CD14-positive monocyte (primary cell): ENCODE data around the gene SERPINF2. TPM values are rescaled to one million over a fixed set of nuclear protein-coding genes. Genes with fewer than 3 reads are reported as not detected.
"Not testable (repeated sequence)": the region's sequence is repeated elsewhere in the genome, so short reads cannot be mapped to it uniquely, and the experiment has no call there.

ENCODE experiments used
- DNase-seq, 3 donors: peaks; one replicate each; pipeline ENCODE4 v3.0.0-alpha.2; 2011 to 2022
- H2AFZ ChIP-seq: 2 replicates; pipeline ENCODE4 v1.6.0; 2012; ENCODE audit warnings: mild to moderate bottlenecking, low read depth, low read length, inconsistent platforms; ENCODE audit not compliant: insufficient read depth, poor library complexity, severe bottlenecking
- H3K27ac ChIP-seq, 2 donors: 1 replicate in 1 of 2; 2 replicates in 1 of 2; pipeline ENCODE4 v1.5.1; 2012 to 2013; ENCODE audit warnings: low read length in 2 of 2, control low read depth in 1 of 2, inconsistent platforms in 1 of 2, low read depth in 1 of 2, mild to moderate bottlenecking in 1 of 2
- H3K27me3 ChIP-seq, 2 donors: one replicate each; pipeline versions ENCODE4 v1.6.0 to v1.6.1; 2011 to 2013; ENCODE audit warnings: low read length in 2 of 2; ENCODE audit not compliant: control insufficient read depth in 2 of 2, insufficient read depth in 2 of 2
- H3K36me3 ChIP-seq, 2 donors: replicated peaks in 1 of 2; 1 replicate in 1 of 2; 2 replicates in 1 of 2; pipeline versions ENCODE4 v1.5.1 to v1.6.1; 2012 to 2013; ENCODE audit warnings: low read length in 2 of 2, control low read depth in 1 of 2, inconsistent platforms in 1 of 2, mild to moderate bottlenecking in 1 of 2; ENCODE audit not compliant: insufficient read depth in 2 of 2, control insufficient read depth in 1 of 2
- H3K4me1 ChIP-seq, 2 donors: 1 replicate in 1 of 2; 2 replicates in 1 of 2; pipeline versions ENCODE4 v1.5.1 to v1.6.1; 2012 to 2013; ENCODE audit warnings: low read length in 2 of 2, control low read depth in 1 of 2, inconsistent platforms in 1 of 2, mild to moderate bottlenecking in 1 of 2, moderate library complexity in 1 of 2; ENCODE audit not compliant: insufficient read depth in 2 of 2, control insufficient read depth in 1 of 2
- H3K4me2 ChIP-seq: replicated peaks from 2 replicates; pipeline ENCODE3; 2012; ENCODE audit warnings: low read length, moderate library complexity, mild to moderate bottlenecking; ENCODE audit not compliant: poor library complexity, severe bottlenecking; ENCODE audit errors: extremely low read depth
- H3K4me3 ChIP-seq, 3 experiments: fragments of 200-600 bp in 1 of 3; sonication (generic) in 1 of 3; replicated peaks in 1 of 3; 1 replicate in 2 of 3; 2 replicates in 1 of 3; pipeline ENCODE4 v1.5.1; 2011 to 2013; ENCODE audit warnings: low read length in 3 of 3, mild to moderate bottlenecking in 3 of 3, control low read depth in 2 of 3, low read depth in 2 of 3, inconsistent platforms in 1 of 3, moderate library complexity in 1 of 3
- H3K79me2 ChIP-seq: 2 replicates; pipeline ENCODE4 v1.6.0; 2012; ENCODE audit warnings: mild to moderate bottlenecking, control low read depth, inconsistent platforms, low read length, moderate library complexity; ENCODE audit not compliant: insufficient read depth
- H3K9ac ChIP-seq: 2 replicates; pipeline ENCODE4 v1.6.0; 2017; ENCODE audit warnings: low read length, mild to moderate bottlenecking; ENCODE audit not compliant: insufficient read depth, poor library complexity, severe bottlenecking
- H3K9me3 ChIP-seq, 2 donors: replicated peaks in 1 of 2; 1 replicate in 1 of 2; 2 replicates in 1 of 2; pipeline versions ENCODE4 v1.5.1 to v1.6.1; 2012 to 2013; ENCODE audit warnings: low read length in 2 of 2, control low read depth in 1 of 2; ENCODE audit not compliant: control insufficient read depth in 1 of 2, insufficient read depth in 1 of 2
- H4K20me1 ChIP-seq: 2 replicates; pipeline ENCODE4 v1.6.0; 2012; ENCODE audit warnings: mild to moderate bottlenecking, low read length, control low read depth, moderate library complexity; ENCODE audit not compliant: insufficient read depth
- H3K27ac Mint-ChIP-seq, 7 donors: one replicate each; pipeline ENCODE4 v1.8.0; 2020; ENCODE audit warnings: mild to moderate bottlenecking in 7 of 7, mixed read lengths in 7 of 7, moderate library complexity in 6 of 7, inconsistent platforms in 2 of 7
- H3K27me3 Mint-ChIP-seq, 3 donors: one replicate each; pipeline ENCODE4 v1.8.0; 2021 to 2022; ENCODE audit warnings: low read depth in 3 of 3, mild to moderate bottlenecking in 3 of 3, mixed read lengths in 3 of 3, moderate library complexity in 3 of 3, inconsistent platforms in 1 of 3
- H3K36me3 Mint-ChIP-seq, 2 donors: one replicate each; pipeline ENCODE4 v1.8.0; 2020; ENCODE audit warnings: mixed read lengths in 2 of 2, inconsistent platforms in 1 of 2, mild to moderate bottlenecking in 1 of 2
- H3K4me1 Mint-ChIP-seq: one replicate; pipeline ENCODE4 v1.8.0; 2020; ENCODE audit warnings: mild to moderate bottlenecking, mixed read lengths
- H3K4me3 Mint-ChIP-seq, 2 donors: one replicate each; pipeline ENCODE4 v1.8.0; 2020; ENCODE audit warnings: mild to moderate bottlenecking in 2 of 2, mixed read lengths in 2 of 2, moderate library complexity in 1 of 2
- H3K9me3 Mint-ChIP-seq, 7 donors: one replicate each; pipeline ENCODE4 v1.8.0; 2020 to 2022; ENCODE audit warnings: mixed read lengths in 7 of 7, mild to moderate bottlenecking in 6 of 7, moderate library complexity in 6 of 7, inconsistent platforms in 2 of 7
- WGBS: methylation state at CpG from one replicate; pipeline ENCODE4 v1.1.5; 2013; ENCODE audit warnings: missing lambda C conversion rate; ENCODE audit not compliant: insufficient coverage; 5-methylcytosine and 5-hydroxymethylcytosine counted together
- intact Hi-C, 2 donors: fragments of 100-400 bp; cut with micrococcal nuclease; formaldehyde crosslinking; loops; one replicate each; pipeline versions ENCODE4 v1.15.0 to v1.15.1; 2023
- polyA plus RNA-seq, 3 donors: library from polyadenylated mRNA; depleted of rRNA in 1 of 3; unstranded in 2 of 3; stranded (reverse) in 1 of 3; fragments of 300-500 nt in 2 of 3; fragments of >200 nt in 1 of 3; fragmentation: Illumina TruSeq in 2 of 3; gene quantifications; 1 replicate in 2 of 3; 2 replicates in 1 of 3; pipeline ENCODE4 v1.2.3, GENCODE V29; 2012 to 2021
- TF ChIP-seq, protein P1 (sequence below): fragments of 200-600 bp; IDR thresholded peaks from one replicate; pipeline ENCODE4 v1.8.0; 2022; ENCODE audit warnings: antibody characterized with exemption, mild to moderate bottlenecking

The SERPINF2 gene
- polyA plus RNA-seq, 3 donors = 0.75 to 1.5 (median 0.79) TPM

DNA sequence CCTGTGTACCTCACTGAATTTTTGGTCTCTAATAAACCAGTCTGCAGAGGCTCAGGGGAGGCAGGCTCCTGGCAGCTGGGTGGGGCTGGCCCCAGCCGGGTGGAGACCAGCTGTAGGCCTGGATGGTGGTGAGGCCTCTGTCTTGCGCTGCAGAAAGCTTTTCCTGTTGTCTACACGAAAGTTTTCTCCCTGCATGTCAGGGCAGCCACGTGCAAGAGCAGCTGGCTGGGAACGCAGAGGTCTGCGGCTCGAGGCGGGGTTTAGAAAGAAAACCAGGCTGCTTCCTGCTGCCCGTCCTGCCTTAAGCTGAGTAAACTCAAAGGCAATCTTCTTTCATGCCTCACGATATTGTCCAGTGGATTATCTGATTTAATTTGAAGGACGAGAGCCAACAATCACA is 21.6 kb downstream of the SERPINF2 start:
- Mint-ChIP-seq H3K27ac (peak overlapping the region; percentile 37 to 85 (median 62)), H3K36me3 (peaks cover 0 to 2% of the 10 kb centered on the region in 2 donors), H3K27me3 (no peaks in the 10 kb centered on the region), H3K9me3 (no peaks in the 10 kb centered on the region), H3K4me1 (peaks cover 36% of the 10 kb centered on the region), H3K4me3 (peak overlapping the region; percentile 16 to 72)
- peaks cover 40 to 42% of the 10 kb centered on the region in 2 donors for H3K4me1 ChIP-seq
- DNase-seq = peak in 2 of 3 donors; percentile 18 to 56
- H2AFZ ChIP-seq = peak overlapping the region; percentile 75
- H3K9me3 ChIP-seq = no peaks in the 10 kb centered on the region
- no peaks in the 10 kb centered on the region for H4K20me1 ChIP-seq
- no peak overlapping the region for H3K9ac ChIP-seq
- WGBS = 0% methylated on average over 5 of the region's 11 CpGs
- intact Hi-C loops = no loop called here
- H3K36me3 ChIP-seq = no peaks in the 10 kb centered on the region
- H3K27ac ChIP-seq = peak overlapping the region; percentile 51 to 65
- peak overlapping the region; percentile 57 for H3K4me2 ChIP-seq
- no peaks in the 10 kb centered on the region for H3K79me2 ChIP-seq
- TF ChIP-seq, protein P1, sequence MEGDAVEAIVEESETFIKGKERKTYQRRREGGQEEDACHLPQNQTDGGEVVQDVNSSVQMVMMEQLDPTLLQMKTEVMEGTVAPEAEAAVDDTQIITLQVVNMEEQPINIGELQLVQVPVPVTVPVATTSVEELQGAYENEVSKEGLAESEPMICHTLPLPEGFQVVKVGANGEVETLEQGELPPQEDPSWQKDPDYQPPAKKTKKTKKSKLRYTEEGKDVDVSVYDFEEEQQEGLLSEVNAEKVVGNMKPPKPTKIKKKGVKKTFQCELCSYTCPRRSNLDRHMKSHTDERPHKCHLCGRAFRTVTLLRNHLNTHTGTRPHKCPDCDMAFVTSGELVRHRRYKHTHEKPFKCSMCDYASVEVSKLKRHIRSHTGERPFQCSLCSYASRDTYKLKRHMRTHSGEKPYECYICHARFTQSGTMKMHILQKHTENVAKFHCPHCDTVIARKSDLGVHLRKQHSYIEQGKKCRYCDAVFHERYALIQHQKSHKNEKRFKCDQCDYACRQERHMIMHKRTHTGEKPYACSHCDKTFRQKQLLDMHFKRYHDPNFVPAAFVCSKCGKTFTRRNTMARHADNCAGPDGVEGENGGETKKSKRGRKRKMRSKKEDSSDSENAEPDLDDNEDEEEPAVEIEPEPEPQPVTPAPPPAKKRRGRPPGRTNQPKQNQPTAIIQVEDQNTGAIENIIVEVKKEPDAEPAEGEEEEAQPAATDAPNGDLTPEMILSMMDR = no peak
- peak overlapping the region in 1 of 3 experiments; percentile 39 for H3K4me3 ChIP-seq
- no peaks in the 10 kb centered on the region for H3K27me3 ChIP-seq

DNA sequence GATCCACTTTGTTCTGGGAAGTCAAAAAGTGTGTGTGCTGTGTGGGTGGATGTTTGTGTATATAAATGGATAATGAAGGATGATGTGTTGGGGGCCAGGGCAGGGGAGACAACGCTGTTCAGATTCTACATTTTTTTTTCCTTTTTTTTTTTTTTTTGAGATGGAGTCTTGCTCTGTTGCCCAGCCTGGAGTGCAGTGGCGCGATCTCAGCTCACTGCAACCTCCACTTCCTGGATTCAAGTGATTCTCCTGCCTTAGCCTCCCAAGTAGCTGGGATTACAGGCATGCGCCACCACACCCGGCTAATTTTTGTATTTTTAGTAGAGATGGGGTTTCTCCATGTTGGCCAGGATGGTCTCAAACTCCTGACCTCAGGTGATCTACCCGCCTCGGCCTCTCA is 22.0 kb downstream of the SERPINF2 start:
- H3K9me3 ChIP-seq, H3K79me2 ChIP-seq, H3K27me3 Mint-ChIP-seq, H3K36me3 Mint-ChIP-seq, H4K20me1 ChIP-seq, H3K9me3 Mint-ChIP-seq, H3K27me3 ChIP-seq, H3K9ac ChIP-seq, DNase-seq, intact Hi-C loops, H3K36me3 ChIP-seq: not testable (repeated sequence)
- Mint-ChIP-seq H3K4me1 (peaks cover 33% of the 10 kb centered on the region), H3K27ac (peak overlapping the region in 6 of 7 donors; percentile 25 to 85 (median 57)), H3K4me3 (peak overlapping the region; percentile 16 to 72)
- Histone ChIP-seq H3K27ac (peak overlapping the region; percentile 51 to 65), H3K4me3 (peak overlapping the region in 1 of 3 experiments; percentile 39), H3K4me2 (peak overlapping the region; percentile 57), H3K4me1 (peaks cover 36 to 37% of the 10 kb centered on the region in 2 donors), H2AFZ (peak overlapping the region; percentile 75)
- WGBS = no CpG with 5 or more reads among the region's 7 CpGs
